Activated CD4-positive, alpha-beta T cell treated with anti-CD3 and anti-CD28 coated beads, Interleukin-2, amount 10 ng/mL, durations not matched to agents 7 days and 5 days (primary cell): ENCODE data around the gene TMEM39B. TPM values are rescaled to one million over a fixed set of nuclear protein-coding genes. Genes with fewer than 3 reads are reported as not detected.
"Not testable (repeated sequence)": the region's sequence is repeated elsewhere in the genome, so short reads cannot be mapped to it uniquely, and the experiment has no call there.

Experiments used
- CTCF ChIA-PET: fragments of 350-600 bp; sonication (Branson Sonifier 250); formaldehyde crosslinking; loops from one replicate; lab custom pipeline; 2021; ENCODE audit warnings: antibody characterized with exemption; lab: Charles Lee
- POLR2A ChIA-PET: fragments of 350-600 bp; sonication (Branson Sonifier 250); formaldehyde crosslinking; loops from one replicate; lab custom pipeline; 2021; ENCODE audit warnings: antibody characterized with exemption; lab: Charles Lee
- DNase-seq: peaks from one replicate; pipeline ENCODE4 v3.0.0-alpha.2; 2020
- H3K27ac Mint-ChIP-seq: one replicate; pipeline ENCODE4 v1.8.0; 2021; ENCODE audit warnings: mild to moderate bottlenecking, moderate library complexity, mixed read lengths
- H3K27me3 Mint-ChIP-seq: one replicate; pipeline ENCODE4 v1.8.0; 2021; ENCODE audit warnings: mixed read lengths
- H3K36me3 Mint-ChIP-seq: one replicate; pipeline ENCODE4 v1.8.0; 2021; ENCODE audit warnings: low read depth, mixed read lengths
- H3K4me1 Mint-ChIP-seq: one replicate; pipeline ENCODE4 v1.8.0; 2021; ENCODE audit warnings: mixed read lengths
- H3K4me3 Mint-ChIP-seq: one replicate; pipeline ENCODE4 v1.8.0; 2021; ENCODE audit warnings: mild to moderate bottlenecking, moderate library complexity, mixed read lengths
- H3K9me3 Mint-ChIP-seq: one replicate; pipeline ENCODE4 v1.8.0; 2021; ENCODE audit warnings: mixed read lengths
- microRNA-seq: library from miRNA; unstranded; fragments of <30 nt; microRNA quantifications from one replicate; pipeline ENCODE4 v1.2.0, GENCODE V29; 2021; ENCODE audit warnings: borderline microRNAs expressed, borderline replicate concordance
- total RNA-seq, 2 experiments: library from RNA; stranded (reverse); gene quantifications; one replicate each; pipeline ENCODE4 v1.2.3, GENCODE V29; 2021

TMEM39B gene
- total RNA-seq, 2 experiments from 2014 or later, result 30.4 to 36.3 TPM

DNA sequence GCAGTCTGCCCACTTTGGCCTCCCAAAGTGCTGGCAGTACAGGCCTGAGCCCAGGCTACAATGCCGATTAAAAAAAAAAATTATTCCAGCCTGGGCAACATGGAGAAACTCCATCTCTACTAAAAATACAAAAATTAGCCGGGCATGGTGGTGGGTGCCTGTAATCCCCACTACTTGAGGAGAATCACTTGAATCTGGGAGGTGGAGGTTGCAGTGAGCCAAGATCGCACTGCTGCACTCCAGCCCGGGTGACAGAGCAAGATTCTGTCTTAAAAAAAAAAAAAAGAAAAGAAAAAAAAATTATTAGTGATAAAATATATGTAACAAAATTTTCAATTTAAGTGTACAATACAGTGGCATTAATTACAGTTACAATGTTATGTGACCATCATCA, 70.6 kb downstream of the TMEM39B start:
- H3K9me3 Mint-ChIP-seq, H3K27ac Mint-ChIP-seq, DNase-seq, H3K4me3 Mint-ChIP-seq, H3K27me3 Mint-ChIP-seq, POLR2A ChIA-PET: not testable (repeated sequence)
- H3K36me3 Mint-ChIP-seq, result peaks cover 29% of the 10 kb centered on the region
- peaks cover 40% of the 10 kb centered on the region for H3K4me1 Mint-ChIP-seq
- CTCF ChIA-PET, result interaction anchor here (0.6 kb wide), 1 partner anchor 23 kb away, joined by 3 read pairs; no protein-coding TSS in a partner anchor

DNA sequence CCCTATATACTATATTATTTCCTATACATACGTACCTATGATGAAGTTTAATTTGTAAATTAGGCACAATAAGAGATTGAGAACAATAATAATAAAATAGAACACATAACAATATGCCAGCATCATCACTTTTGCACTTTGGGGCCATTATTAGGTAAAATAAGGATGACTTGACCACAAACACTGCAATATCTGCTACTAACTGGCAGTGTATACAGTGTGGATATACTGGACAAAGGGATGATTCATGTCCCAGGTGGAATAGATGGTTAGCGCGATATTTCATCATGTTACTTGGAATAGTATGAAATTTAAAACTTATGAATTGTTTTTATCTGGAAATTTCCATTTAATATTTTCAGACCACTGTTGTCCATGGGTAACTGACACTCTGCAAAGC, 71.3 kb downstream of the TMEM39B start:
- Mint-ChIP-seq H3K9me3 (peaks cover 10% of the 10 kb centered on the region), H3K27ac (no peak overlapping the region), H3K4me3 (no peak overlapping the region), H3K36me3 (peaks cover 31% of the 10 kb centered on the region), H3K27me3 (no peaks in the 10 kb centered on the region), H3K4me1 (peaks cover 33% of the 10 kb centered on the region)
- DNase-seq, result no peak
- CTCF ChIA-PET, result no interaction called here
- POLR2A ChIA-PET, result no interaction called here

DNA sequence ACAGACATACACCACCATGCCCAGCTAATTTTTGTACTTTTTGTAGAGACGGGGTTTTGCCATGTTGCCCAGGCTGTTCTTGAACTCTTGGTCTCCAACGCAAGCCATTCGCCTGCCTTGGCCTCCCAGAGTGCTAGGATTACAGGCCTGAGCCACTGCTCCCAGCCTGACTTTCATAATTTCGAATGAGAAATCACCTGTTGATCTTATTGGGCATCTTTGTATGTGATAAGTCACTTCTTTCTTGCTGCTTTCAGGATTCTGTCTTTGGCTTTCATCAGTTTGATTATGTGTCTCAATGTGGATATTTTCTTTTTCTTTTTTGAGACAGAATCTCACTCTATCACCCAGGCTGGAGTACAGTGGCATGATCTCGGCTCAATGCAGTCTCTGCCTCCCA, 75.1 kb downstream of the TMEM39B start:
- CTCF ChIA-PET, DNase-seq, H3K27me3 Mint-ChIP-seq, H3K27ac Mint-ChIP-seq, H3K4me3 Mint-ChIP-seq, POLR2A ChIA-PET: not testable (repeated sequence)
- Mint-ChIP-seq H3K4me1 (peaks cover 17% of the 10 kb centered on the region), H3K9me3 (peaks cover 12% of the 10 kb centered on the region), H3K36me3 (peaks cover 34% of the 10 kb centered on the region)

DNA sequence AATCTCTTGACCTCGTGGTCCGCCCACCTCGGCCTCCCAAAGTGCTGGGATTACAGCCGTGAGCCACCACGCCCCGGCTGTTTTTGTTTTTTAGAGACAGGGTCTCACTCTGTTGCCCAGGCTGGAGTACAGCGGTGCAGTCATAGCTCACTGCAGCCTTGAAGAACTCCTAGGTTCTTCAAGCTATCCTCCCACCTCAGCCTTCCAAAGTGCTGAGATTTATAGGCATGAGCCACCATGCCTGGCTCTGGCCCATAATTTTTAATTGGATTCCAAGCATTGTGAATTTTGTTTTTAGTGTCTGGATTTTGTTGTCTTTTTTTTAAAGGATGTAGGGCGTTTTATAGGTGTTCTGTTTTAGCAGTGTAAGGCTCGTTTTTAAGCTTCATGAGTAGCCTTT, 78.1 kb downstream of the TMEM39B start:
- CTCF ChIA-PET, result interaction anchor here (1.0 to 1.2 kb wide), 2 partner anchors 26 to 96 kb away, joined by 3 to 4 read pairs; partner anchors contain the start of gene FAM167B
- peaks cover 33% of the 10 kb centered on the region for H3K36me3 Mint-ChIP-seq
- H3K27me3 Mint-ChIP-seq, result no peaks in the 10 kb centered on the region
- H3K27ac Mint-ChIP-seq, result no peak overlapping the region
- POLR2A ChIA-PET, result no interaction called here
- peaks cover 12% of the 10 kb centered on the region for H3K9me3 Mint-ChIP-seq
- H3K4me1 Mint-ChIP-seq, result peaks cover 4% of the 10 kb centered on the region
- no peak for DNase-seq
- H3K4me3 Mint-ChIP-seq, result no peak overlapping the region

DNA sequence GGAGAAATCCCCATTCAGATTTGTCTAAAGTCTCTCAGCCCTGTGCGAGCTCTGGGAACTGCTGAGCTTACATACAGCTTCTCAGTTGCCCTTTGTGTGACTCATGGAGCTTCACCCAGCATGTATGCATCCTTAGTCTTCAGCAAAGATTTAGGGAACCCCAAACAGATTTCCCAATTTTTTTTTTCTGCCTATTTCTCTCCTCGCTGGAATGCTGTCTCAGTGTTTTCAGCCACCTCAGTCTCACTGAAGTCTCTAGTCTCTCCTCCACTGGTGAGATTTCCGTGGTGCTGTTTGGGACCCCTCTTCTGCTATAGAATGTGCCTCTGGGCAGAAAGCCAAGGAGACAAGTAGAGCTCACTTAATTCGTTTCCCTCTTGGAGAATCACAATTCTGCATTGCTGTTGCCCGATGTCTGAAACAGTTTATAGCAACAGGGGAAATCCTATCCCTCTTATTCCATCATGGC, 78.6 kb downstream of the TMEM39B start:
- Mint-ChIP-seq H3K36me3 (peaks cover 31% of the 10 kb centered on the region), H3K9me3 (peaks cover 12% of the 10 kb centered on the region), H3K27me3 (no peaks in the 10 kb centered on the region), H3K27ac (no peak overlapping the region), H3K4me3 (no peak overlapping the region), H3K4me1 (peaks cover 2% of the 10 kb centered on the region)
- ChIA-PET CTCF (interaction anchor here (1.0 to 1.5 kb wide), 3 partner anchors 23 to 95 kb away, joined by 3 to 4 read pairs (median 3); partner anchors contain the start of gene FAM167B), POLR2A (no interaction called here)
- no peak for DNase-seq

Small RNA genes within 50 kb of the gene (microRNA-seq; reads per million reads assigned to microRNA genes)
- not detected for gene MIR5585

Other genes with a start within 250 kb of the TMEM39B start
- gene PTP4A2, start 134.6 kb upstream of the TMEM39B start, total RNA-seq, result 100 to 1,000 TPM; 334 to 347 TPM
- 100 to 1,000 TPM; 174 to 183 TPM for gene KHDRBS1, start 59.1 kb upstream of the TMEM39B start, total RNA-seq
- 10 to 100 TPM; 64.8 to 64.9 TPM for gene KPNA6, start 35.1 kb downstream of the TMEM39B start, total RNA-seq
- gene TXLNA, start 106.7 kb downstream of the TMEM39B start, total RNA-seq, result 10 to 100 TPM; 64.1 to 65.8 TPM
- gene CCDC28B, start 127.7 kb downstream of the TMEM39B start, total RNA-seq, result 10 to 100 TPM; 33.4 to 36.6 TPM
- 1 to 10 TPM; 4.8 to 5.0 TPM for gene IQCC, start 132.7 kb downstream of the TMEM39B start, total RNA-seq
- gene DCDC2B, start 136.2 kb downstream of the TMEM39B start, total RNA-seq, result under 1 TPM; 0.10 TPM
- 10 to 100 TPM; 13.2 to 15.0 TPM for gene TMEM234, start 149.4 kb downstream of the TMEM39B start, total RNA-seq
- 100 to 1,000 TPM; 173 to 176 TPM for gene EIF3I, start 149.5 kb downstream of the TMEM39B start, total RNA-seq
- gene FAM167B, start 174.3 kb downstream of the TMEM39B start, total RNA-seq, result under 1 TPM; 0.58 to 0.87 TPM
- gene LCK, start 178.3 kb downstream of the TMEM39B start, total RNA-seq, result 100 to 1,000 TPM; 434 to 495 TPM
- 100 to 1,000 TPM; 226 to 230 TPM for gene HDAC1, start 219.1 kb downstream of the TMEM39B start, total RNA-seq